T-helper 2 cell treated with Interferon-gamma antibody and Interleukin-4, amounts not matched to agents 5 μg/mL and 100 μg/mL, for 36 hours (primary cell): ENCODE data around the gene NADK.
A peak's percentile ranks its signal among the peaks of the same experiment; 100 is the strongest.

Source experiments
- DNase-seq: peaks from one replicate; pipeline ENCODE4 v3.0.0; 2021; ENCODE audit warnings: low spot score
- H3K27ac Mint-ChIP-seq: one replicate; pipeline ENCODE4 v1.8.0; 2021; ENCODE audit warnings: mild to moderate bottlenecking, mixed read lengths
- H3K27me3 Mint-ChIP-seq: one replicate; pipeline ENCODE4 v1.8.0; 2021; ENCODE audit warnings: low read depth, mixed read lengths
- H3K36me3 Mint-ChIP-seq: one replicate; pipeline ENCODE4 v1.8.0; 2021; ENCODE audit warnings: low read depth, mixed read lengths
- H3K4me1 Mint-ChIP-seq: one replicate; pipeline ENCODE4 v1.8.0; 2021; ENCODE audit warnings: low read depth, mixed read lengths
- H3K4me3 Mint-ChIP-seq: one replicate; pipeline ENCODE4 v1.8.0; 2022; ENCODE audit warnings: mild to moderate bottlenecking, moderate library complexity, mixed read lengths
- H3K9me3 Mint-ChIP-seq: one replicate; pipeline ENCODE4 v1.8.0; 2021; ENCODE audit warnings: mixed read lengths

Gene NADK

GRCh38 chr1:1780598-1781525 lies 2.6 kb upstream of the NADK start:
- Mint-ChIP-seq H3K4me1 (peaks cover 45% of the 10 kb centered on the region), H3K4me3 (peak overlapping the region; percentile 82)
- DNase-seq: no peak

GRCh38 chr1:1779691-1780597 lies 1.7 kb upstream of the NADK start:
- Mint-ChIP-seq H3K27ac (peak overlapping the region; percentile 92), H3K4me3 (peak overlapping the region; percentile 82), H3K27me3 (no peaks in the 10 kb centered on the region), H3K9me3 (no peaks in the 10 kb centered on the region), H3K36me3 (peaks cover under 1% of the 10 kb centered on the region), H3K4me1 (peaks cover 52% of the 10 kb centered on the region)
- peak; percentile 75 for DNase-seq

More at GRCh38 chr1:1780598-1781525, 2.6 kb upstream of the NADK start:
- H3K9me3 Mint-ChIP-seq: no peaks in the 10 kb centered on the region
- no peaks in the 10 kb centered on the region for H3K27me3 Mint-ChIP-seq
- H3K27ac Mint-ChIP-seq: peak overlapping the region; percentile 92
- H3K36me3 Mint-ChIP-seq: peaks cover 9% of the 10 kb centered on the region

- no peak for DNase-seq
- Mint-ChIP-seq H3K27me3 (no peaks in the 10 kb centered on the region), H3K27ac (peak overlapping the region; percentile 92), H3K36me3 (no peaks in the 10 kb centered on the region), H3K4me1 (peaks cover 52% of the 10 kb centered on the region), H3K9me3 (no peaks in the 10 kb centered on the region), H3K4me3 (peak overlapping the region; percentile 82)
Observed at GRCh38 chr1:1779320-1779675, 1.0 kb upstream of the NADK start.

GRCh38 chr1:1778663-1779319 lies 521 bp upstream of the NADK start:
- DNase-seq: peak; percentile 78
- Mint-ChIP-seq H3K27me3 (no peaks in the 10 kb centered on the region), H3K4me1 (peaks cover 52% of the 10 kb centered on the region), H3K9me3 (no peaks in the 10 kb centered on the region), H3K36me3 (peaks cover under 1% of the 10 kb centered on the region), H3K4me3 (peak overlapping the region; percentile 82), H3K27ac (peak overlapping the region; percentile 92)

- Mint-ChIP-seq H3K27me3 (no peaks in the 10 kb centered on the region), H3K4me1 (peaks cover 45% of the 10 kb centered on the region), H3K36me3 (peaks cover 4% of the 10 kb centered on the region), H3K9me3 (no peaks in the 10 kb centered on the region), H3K27ac (peak overlapping the region; percentile 87), H3K4me3 (peak overlapping the region; percentile 86)
- no peak for DNase-seq
Observed at GRCh38 chr1:1777583-1777899, 729 bp downstream of the NADK start.

GRCh38 chr1:1776672-1777582 lies 1.3 kb downstream of the NADK start:
- Mint-ChIP-seq H3K27me3 (no peaks in the 10 kb centered on the region), H3K4me1 (peaks cover 45% of the 10 kb centered on the region), H3K27ac (peak overlapping the region; percentile 87), H3K9me3 (no peaks in the 10 kb centered on the region), H3K36me3 (peaks cover 10% of the 10 kb centered on the region), H3K4me3 (peak overlapping the region; percentile 86)
- no peak for DNase-seq

- H3K4me3 Mint-ChIP-seq: peak overlapping the region; percentile 47
- H3K27me3 Mint-ChIP-seq: no peaks in the 10 kb centered on the region
- peaks cover 6% of the 10 kb centered on the region for H3K9me3 Mint-ChIP-seq
- H3K4me1 Mint-ChIP-seq: peaks cover 33% of the 10 kb centered on the region
- H3K27ac Mint-ChIP-seq: peak overlapping the region; percentile 21
- DNase-seq: no peak
- peaks cover 20% of the 10 kb centered on the region for H3K36me3 Mint-ChIP-seq
Observed at GRCh38 chr1:1775327-1776226, 2.7 kb downstream of the NADK start.

- DNase-seq: no peak
- Mint-ChIP-seq H3K27me3 (no peaks in the 10 kb centered on the region), H3K36me3 (peaks cover 34% of the 10 kb centered on the region), H3K9me3 (peaks cover 12% of the 10 kb centered on the region), H3K4me3 (no peak overlapping the region), H3K4me1 (peaks cover 20% of the 10 kb centered on the region), H3K27ac (no peak overlapping the region)
Observed at GRCh38 chr1:1773874-1774273, 4.4 kb downstream of the NADK start.

GRCh38 chr1:1771096-1771495 lies 7.2 kb downstream of the NADK start:
- peaks cover 52% of the 10 kb centered on the region for H3K36me3 Mint-ChIP-seq

GRCh38 chr1:1770102-1770501 lies 8.2 kb downstream of the NADK start:
- Mint-ChIP-seq H3K9me3 (peaks cover 17% of the 10 kb centered on the region), H3K27me3 (no peaks in the 10 kb centered on the region), H3K27ac (no peak overlapping the region), H3K4me1 (peaks cover 6% of the 10 kb centered on the region), H3K36me3 (peaks cover 52% of the 10 kb centered on the region), H3K4me3 (no peak overlapping the region)
- no peak for DNase-seq

More at GRCh38 chr1:1771096-1771495, 7.2 kb downstream of the NADK start:
- DNase-seq: no peak
- no peak overlapping the region for H3K27ac Mint-ChIP-seq
- no peaks in the 10 kb centered on the region for H3K27me3 Mint-ChIP-seq
- peaks cover 15% of the 10 kb centered on the region for H3K4me1 Mint-ChIP-seq
- H3K4me3 Mint-ChIP-seq: no peak overlapping the region
- peaks cover 17% of the 10 kb centered on the region for H3K9me3 Mint-ChIP-seq

GRCh38 chr1:1768249-1768992 lies 9.8 kb downstream of the NADK start:
- DNase-seq: no peak
- Mint-ChIP-seq H3K4me3 (no peak overlapping the region), H3K9me3 (peaks cover 17% of the 10 kb centered on the region), H3K4me1 (peaks cover 5% of the 10 kb centered on the region), H3K27ac (no peak overlapping the region), H3K27me3 (no peaks in the 10 kb centered on the region), H3K36me3 (peaks cover 52% of the 10 kb centered on the region)
